Lower leg skin (tissue), 4 donors: Measurements from ENCODE around the gene DYRK1B. TPM values are rescaled to one million over a fixed set of nuclear protein-coding genes. Genes with fewer than 3 reads are reported as not detected.

Source experiments
- DNase-seq, 2 donors: peaks; one replicate each; pipeline ENCODE4 v3.0.0-alpha.2; 2019; ENCODE audit warnings: low spot score in 2 of 2
- H3K4me3 ChIP-seq: fragments of 200-600 bp; sonication (generic); 2 replicates; pipeline ENCODE4 v1.5.1; 2017; ENCODE audit warnings: mild to moderate bottlenecking, low read depth; ENCODE audit not compliant: poor library complexity, severe bottlenecking
- CTCF ChIP-seq, 3 donors: fragments of 450-650 bp; IDR thresholded peaks; one replicate each; pipeline ENCODE4 v1.5.1; 2016; ENCODE audit warnings: antibody characterized with exemption in 3 of 3, mild to moderate bottlenecking in 3 of 3, moderate library complexity in 2 of 3
- POLR2A ChIP-seq, 2 donors: fragments of 450-650 bp; IDR thresholded peaks; one replicate each; pipeline ENCODE4 v1.6.1; 2016 to 2017; ENCODE audit warnings: antibody characterized with exemption in 2 of 2, mild to moderate bottlenecking in 1 of 2, moderate library complexity in 1 of 2
- whole genome bisulfite sequencing, 2 donors: methylation state at CpG; one replicate each; pipeline ENCODE4 v1.1.5; 2018; 5-methylcytosine and 5-hydroxymethylcytosine counted together
- intact Hi-C: fragments of 100-400 bp; cut with DNase I; formaldehyde crosslinking; loops from one replicate; pipeline ENCODE4 v1.15.0; 2023; ENCODE audit warnings: low total_unique reads
- total RNA-seq, 4 donors: library from RNA; depleted of rRNA; stranded (reverse); fragments of >200 nt; gene quantifications; one replicate each; pipeline ENCODE4 v1.1.0, GENCODE V29; 2016

The DYRK1B gene
- total RNA-seq, 4 donors from 2014 or later: 14.8 to 29.0 (median 19.7) TPM

- no peak for DNase-seq
- WGBS, 2 donors: 11 to 43% methylated on average over 4 of the region's 4 CpGs
- no peak overlapping the region for H3K4me3 ChIP-seq
- no peak for TF ChIP-seq CTCF (IDR thresholded peaks at IDR 0.05)
- TF ChIP-seq POLR2A (IDR thresholded peaks at IDR 0.05): no peak
- intact Hi-C loops: no loop called here
These were observed 31.0 kb downstream of the DYRK1B start for GRCh38 chr19:39802958-39803357.

- 62 to 65% methylated on average over 2 of the region's 2 CpGs for WGBS, 2 donors
- intact Hi-C loops: no loop called here
- no peak overlapping the region for H3K4me3 ChIP-seq
- TF ChIP-seq CTCF (IDR thresholded peaks at IDR 0.05): no peak
- DNase-seq: no peak
These were observed 36.9 kb downstream of the DYRK1B start for GRCh38 chr19:39797083-39797482.

- WGBS, 2 donors: 25 to 31% methylated on average over 2 of the region's 2 CpGs
- no peak overlapping the region for H3K4me3 ChIP-seq
- intact Hi-C loops: no loop called here
- DNase-seq: no peak
- TF ChIP-seq POLR2A (IDR thresholded peaks at IDR 0.05) (no peak), CTCF (IDR thresholded peaks at IDR 0.05) (no peak)
These were observed 37.9 kb downstream of the DYRK1B start for GRCh38 chr19:39796000-39796498.

- TF ChIP-seq POLR2A (IDR thresholded peaks at IDR 0.05) (no peak), CTCF (IDR thresholded peaks at IDR 0.05) (no peak)
These were observed 39.0 kb downstream of the DYRK1B start for GRCh38 chr19:39795001-39795400.

GRCh38 chr19:39792999-39793546 is 40.9 kb downstream of the DYRK1B start:
- peak in 1 of 3 donors; percentile 62 for TF ChIP-seq CTCF (IDR thresholded peaks at IDR 0.05)
- TF ChIP-seq POLR2A (IDR thresholded peaks at IDR 0.05): no peak
- intact Hi-C loops: loop anchor here (5.0 kb wide), 2 partner anchors 54 to 1831 kb away; partner anchors contain the start of gene FBL
- H3K4me3 ChIP-seq: no peak overlapping the region
- 0 to 2% methylated on average over 16 to 17 of the region's 17 CpGs for WGBS, 2 donors
- peak; percentile 41 to 95 for DNase-seq

More at GRCh38 chr19:39795001-39795400, 39.0 kb downstream of the DYRK1B start:
- WGBS, 2 donors: 63 to 66% methylated on average over 5 of the region's 5 CpGs
- intact Hi-C loops: no loop called here
- no peak for DNase-seq
- no peak overlapping the region for H3K4me3 ChIP-seq

- intact Hi-C loops: no loop called here
- no peak overlapping the region for H3K4me3 ChIP-seq
- DNase-seq: no peak
- no peak for TF ChIP-seq CTCF (IDR thresholded peaks at IDR 0.05)
- TF ChIP-seq POLR2A (IDR thresholded peaks at IDR 0.05): no peak
These were observed 45.7 kb downstream of the DYRK1B start for GRCh38 chr19:39788244-39788643.
